22Rv1 (cell line): ENCODE measurements around the gene CLSTN2.

ENCODE experiments used
- ZFX ChIP-seq: fragments of 450-650 bp; IDR thresholded peaks from 2 replicates; pipeline ENCODE4 v1.6.1; 2017; ENCODE audit warnings: antibody characterized with exemption, borderline replicate concordance
- TF ChIP-seq, protein P1 (sequence below): fragments of 450-650 bp; IDR thresholded peaks from 2 replicates; pipeline ENCODE4 v1.5.1; 2017; ENCODE audit warnings: mild to moderate bottlenecking

DNA sequence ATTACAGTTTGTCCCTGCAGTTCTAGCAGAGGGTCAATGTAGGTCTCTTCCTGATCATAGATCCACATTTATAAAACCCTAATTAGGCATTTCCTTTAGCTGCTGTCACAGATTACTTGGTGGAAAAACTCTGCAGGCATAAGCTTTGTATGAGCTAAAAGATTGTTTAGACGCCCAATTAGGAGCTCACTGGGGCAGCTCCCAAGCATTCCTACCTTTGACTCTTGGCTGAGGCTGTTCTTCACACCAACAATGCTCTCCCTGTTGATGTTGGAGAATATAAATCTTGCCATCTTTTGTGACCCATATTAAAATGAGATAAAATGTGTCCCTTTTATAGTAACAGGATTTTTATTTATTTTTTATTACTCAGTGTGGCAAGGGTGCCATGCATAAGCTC is 594.6 kb downstream of the CLSTN2 start:
- TF ChIP-seq, protein P1, sequence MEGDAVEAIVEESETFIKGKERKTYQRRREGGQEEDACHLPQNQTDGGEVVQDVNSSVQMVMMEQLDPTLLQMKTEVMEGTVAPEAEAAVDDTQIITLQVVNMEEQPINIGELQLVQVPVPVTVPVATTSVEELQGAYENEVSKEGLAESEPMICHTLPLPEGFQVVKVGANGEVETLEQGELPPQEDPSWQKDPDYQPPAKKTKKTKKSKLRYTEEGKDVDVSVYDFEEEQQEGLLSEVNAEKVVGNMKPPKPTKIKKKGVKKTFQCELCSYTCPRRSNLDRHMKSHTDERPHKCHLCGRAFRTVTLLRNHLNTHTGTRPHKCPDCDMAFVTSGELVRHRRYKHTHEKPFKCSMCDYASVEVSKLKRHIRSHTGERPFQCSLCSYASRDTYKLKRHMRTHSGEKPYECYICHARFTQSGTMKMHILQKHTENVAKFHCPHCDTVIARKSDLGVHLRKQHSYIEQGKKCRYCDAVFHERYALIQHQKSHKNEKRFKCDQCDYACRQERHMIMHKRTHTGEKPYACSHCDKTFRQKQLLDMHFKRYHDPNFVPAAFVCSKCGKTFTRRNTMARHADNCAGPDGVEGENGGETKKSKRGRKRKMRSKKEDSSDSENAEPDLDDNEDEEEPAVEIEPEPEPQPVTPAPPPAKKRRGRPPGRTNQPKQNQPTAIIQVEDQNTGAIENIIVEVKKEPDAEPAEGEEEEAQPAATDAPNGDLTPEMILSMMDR, result no peak
- TF ChIP-seq ZFX, result no peak
